Glomerular visceral epithelial cell (primary cell): Measurements from ENCODE around the gene PPP2R3B.

Source experiments
- DNase-seq: peaks from one replicate; pipeline ENCODE4 v3.0.0-alpha.2; 2016; ENCODE audit errors: extremely low spot score

The PPP2R3B gene

GRCh38 chrX:302975-303374, 83.7 kb downstream of the PPP2R3B start:
- DNase-seq: no peak

GRCh38 chrX:300334-300733, 86.4 kb downstream of the PPP2R3B start:
- DNase-seq: no peak

- no peak for DNase-seq
These were observed 87.7 kb downstream of the PPP2R3B start for GRCh38 chrX:298993-299392.

- DNase-seq: no peak
These were observed 91.6 kb downstream of the PPP2R3B start for GRCh38 chrX:295136-295535.

- no peak for DNase-seq
These were observed 93.5 kb downstream of the PPP2R3B start for GRCh38 chrX:292900-293897.

- DNase-seq: no peak
These were observed 95.3 kb downstream of the PPP2R3B start for GRCh38 chrX:291411-291901.

GRCh38 chrX:290476-291166, 96.1 kb downstream of the PPP2R3B start:
- no peak for DNase-seq

- DNase-seq: no peak
These were observed 98.1 kb downstream of the PPP2R3B start for GRCh38 chrX:288561-288991.

- DNase-seq: no peak
These were observed 99.0 kb downstream of the PPP2R3B start for GRCh38 chrX:287670-288069.

- no peak for DNase-seq
These were observed 101.5 kb downstream of the PPP2R3B start for GRCh38 chrX:285076-285677.
